ENCODE measurements around the gene MARCO.
"Not testable (repeated sequence)": the region's sequence is repeated elsewhere in the genome, so short reads cannot be mapped to it uniquely, and the experiment has no call there.

MARCO gene

DNA sequence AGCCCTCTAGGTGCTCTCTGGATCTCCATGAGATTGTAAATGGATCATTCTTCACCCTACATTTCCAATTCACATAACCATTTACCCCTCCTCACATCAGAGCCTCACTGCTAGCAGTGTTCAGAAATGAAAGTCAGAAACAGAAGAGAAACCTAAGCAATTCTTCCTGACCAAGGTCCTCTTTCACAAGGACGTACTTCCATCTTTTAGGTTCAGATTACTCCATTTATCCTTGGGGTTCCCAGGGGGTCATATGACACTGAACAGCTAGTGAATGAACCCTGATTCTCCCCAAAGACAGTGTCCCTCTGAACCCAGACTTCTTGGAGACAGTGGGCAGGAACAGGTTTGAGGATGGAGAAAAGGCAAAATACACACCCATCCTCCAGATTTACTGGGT, 12.9 kb upstream of the MARCO start:
- FAIRE-seq = no peak

DNA sequence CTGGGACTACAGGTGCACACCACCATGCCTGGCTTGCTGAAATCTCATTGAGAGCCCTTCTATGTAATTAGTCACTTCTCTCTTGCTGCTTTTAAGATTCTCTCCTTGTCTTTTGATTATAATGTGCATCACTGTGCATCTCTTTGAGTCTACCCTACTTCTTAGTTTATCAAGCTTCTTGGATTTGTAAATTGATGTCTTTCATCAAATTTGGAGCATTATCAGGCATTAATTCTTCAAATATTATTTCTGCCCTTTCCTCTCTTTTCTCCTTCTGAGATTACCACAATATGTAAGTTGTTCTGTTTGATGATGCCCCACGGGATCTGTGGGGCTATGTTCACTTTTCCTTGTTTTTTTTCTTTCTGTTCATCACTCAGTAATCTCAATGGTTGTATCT, 9.0 kb upstream of the MARCO start:
- no peak for FAIRE-seq

DNA sequence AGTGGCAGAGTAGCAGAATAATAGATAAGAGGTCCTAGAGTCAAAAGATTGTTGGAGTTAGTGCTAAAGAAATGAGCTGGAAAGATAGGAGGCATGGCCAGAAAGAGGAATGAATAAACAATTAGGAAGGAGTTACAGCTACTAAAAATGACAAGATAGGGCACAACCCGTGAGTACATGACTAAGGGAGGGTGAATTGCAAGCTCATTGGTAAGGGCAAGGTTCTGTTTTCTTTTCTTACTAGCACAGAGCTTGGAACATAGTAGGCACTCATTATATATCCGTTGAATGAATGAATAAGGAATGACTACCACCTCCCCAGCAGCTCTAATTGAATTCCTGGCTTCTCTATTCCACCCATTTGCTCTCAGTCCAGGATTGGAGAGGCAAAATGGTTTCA, 5.7 kb upstream of the MARCO start:
- no peak for FAIRE-seq

DNA sequence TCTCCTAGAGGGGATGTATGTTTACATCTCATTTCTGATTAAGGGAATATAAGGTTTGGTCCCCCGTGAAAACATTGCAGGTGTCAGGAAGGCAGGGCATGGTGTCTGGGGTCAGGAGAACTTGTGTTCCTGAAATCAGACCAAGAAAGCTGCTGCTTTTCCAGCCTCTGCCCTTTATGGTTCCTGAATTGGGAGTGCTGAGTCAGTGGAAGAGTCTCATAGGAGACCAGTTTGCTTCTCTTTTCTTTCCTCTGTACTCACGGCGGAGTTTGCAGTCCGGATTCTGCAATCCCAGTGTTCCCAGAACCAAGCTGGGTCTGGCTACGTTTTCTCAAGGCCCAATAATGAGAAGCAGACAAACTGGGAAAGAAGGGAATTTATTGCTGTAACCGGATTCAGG, 5.1 kb upstream of the MARCO start:
- no peak for FAIRE-seq

GRCh38 chr2:118937817-118938216, 4.2 kb upstream of the MARCO start:
- no peak for FAIRE-seq

- no peak for FAIRE-seq
Measured at GRCh38 chr2:118939994-118940393, 2.0 kb upstream of the MARCO start.

GRCh38 chr2:118940486-118941120, 1.4 kb upstream of the MARCO start:
- FAIRE-seq = no peak

DNA sequence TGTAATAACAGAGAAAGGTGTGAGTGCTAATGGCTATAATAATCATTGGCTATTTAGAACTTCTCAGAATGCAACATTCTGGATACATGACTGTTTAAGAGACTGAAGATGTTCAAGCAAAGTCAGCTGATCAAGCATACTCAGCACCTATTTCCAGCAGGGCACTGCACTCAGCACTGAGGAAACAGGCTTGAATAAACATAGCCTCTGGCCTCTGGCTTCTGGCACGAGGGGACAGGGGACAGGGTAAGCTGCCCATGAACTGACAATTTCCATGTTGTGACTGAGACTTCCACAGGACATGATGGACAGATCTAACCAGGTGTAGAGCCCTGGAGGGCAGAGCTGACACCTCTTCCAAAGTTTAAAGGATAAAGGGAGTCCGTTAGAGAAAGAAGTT, 1.3 kb downstream of the MARCO start:
- no peak for FAIRE-seq

DNA sequence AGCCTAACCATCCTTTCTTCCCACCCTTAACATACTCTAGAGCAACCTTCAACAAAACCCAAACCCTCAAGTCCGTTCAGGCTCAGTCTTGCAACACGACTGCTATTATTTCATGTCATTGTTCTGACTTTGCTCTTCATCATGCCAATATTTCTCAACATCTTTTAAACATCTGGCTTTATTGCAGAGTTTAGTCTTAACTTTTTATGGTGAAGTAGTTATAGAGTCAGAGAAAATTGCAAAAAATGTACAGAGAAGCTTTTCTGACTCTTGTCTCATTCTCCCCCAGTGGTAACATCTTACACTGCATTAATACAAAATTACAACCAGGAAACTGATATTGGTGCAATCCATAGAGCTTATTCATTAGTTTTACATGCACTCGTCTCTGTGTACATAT, 3.9 kb downstream of the MARCO start:
- FAIRE-seq = no peak

DNA sequence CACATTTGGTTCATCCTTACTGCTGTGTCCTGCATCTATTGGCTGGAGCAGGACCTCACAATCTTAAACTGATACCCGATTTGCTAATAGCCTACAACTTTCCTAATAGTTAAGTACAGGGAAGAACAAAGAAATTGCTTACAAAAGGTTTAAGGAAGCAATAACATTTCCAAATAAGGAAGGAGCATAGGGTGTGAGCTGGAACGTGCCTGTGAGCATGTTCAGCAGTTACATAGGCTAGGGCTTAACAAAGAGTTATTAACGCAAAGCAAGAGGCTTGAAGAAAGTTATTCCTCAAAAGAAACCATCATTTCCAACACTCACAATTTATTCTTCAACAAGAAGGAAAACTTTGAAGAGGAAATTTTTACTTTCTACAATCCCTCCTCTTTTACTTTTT, 6.3 kb downstream of the MARCO start:
- not testable (repeated sequence) for FAIRE-seq

GRCh38 chr2:118954297-118955060, 12.5 kb downstream of the MARCO start:
- FAIRE-seq = no peak

DNA sequence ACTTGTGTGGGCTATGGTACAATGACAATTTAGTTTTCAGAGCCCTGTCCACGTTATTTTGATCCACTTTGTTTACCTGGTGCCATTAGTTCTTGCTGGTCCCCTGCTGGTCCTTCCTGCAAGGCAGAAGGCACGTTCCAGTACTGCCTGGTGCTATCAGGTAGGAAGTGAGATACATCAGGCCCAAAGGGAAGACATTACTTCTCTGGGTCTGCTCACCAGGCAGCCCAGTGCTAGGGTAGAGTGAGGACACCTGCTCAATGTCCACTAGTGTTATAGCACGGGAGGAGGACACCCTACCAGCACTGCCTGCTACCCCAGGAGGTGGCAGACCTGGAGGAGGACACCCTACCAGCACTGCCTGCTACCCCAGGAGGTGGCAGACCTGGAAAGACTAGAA, 23.7 kb downstream of the MARCO start:
- FAIRE-seq = no peak

- FAIRE-seq = no peak
Measured at GRCh38 chr2:118967124-118967880, 25.3 kb downstream of the MARCO start.

DNA sequence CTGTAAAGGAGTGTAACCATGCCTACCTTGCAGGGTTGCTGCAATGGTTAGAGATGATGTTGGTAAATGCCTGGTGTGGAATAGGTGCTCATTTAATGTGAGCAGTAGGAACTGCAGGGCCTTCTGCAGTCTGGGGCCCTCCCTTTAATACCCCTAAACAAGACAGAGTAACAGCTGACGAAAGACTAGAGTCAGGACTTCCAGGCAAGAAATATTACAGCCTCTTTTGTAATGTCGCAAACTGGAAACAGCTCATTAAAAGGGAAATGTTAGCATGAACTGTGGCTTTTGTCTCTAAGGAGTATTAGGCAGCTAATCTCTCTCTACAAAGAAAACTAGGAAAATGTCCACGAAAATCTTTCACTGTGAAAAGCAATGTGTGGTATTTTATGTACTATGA, 26.0 kb downstream of the MARCO start:
- no peak for FAIRE-seq

GRCh38 chr2:118968961-118969733, 27.2 kb downstream of the MARCO start:
- no peak for FAIRE-seq

DNA sequence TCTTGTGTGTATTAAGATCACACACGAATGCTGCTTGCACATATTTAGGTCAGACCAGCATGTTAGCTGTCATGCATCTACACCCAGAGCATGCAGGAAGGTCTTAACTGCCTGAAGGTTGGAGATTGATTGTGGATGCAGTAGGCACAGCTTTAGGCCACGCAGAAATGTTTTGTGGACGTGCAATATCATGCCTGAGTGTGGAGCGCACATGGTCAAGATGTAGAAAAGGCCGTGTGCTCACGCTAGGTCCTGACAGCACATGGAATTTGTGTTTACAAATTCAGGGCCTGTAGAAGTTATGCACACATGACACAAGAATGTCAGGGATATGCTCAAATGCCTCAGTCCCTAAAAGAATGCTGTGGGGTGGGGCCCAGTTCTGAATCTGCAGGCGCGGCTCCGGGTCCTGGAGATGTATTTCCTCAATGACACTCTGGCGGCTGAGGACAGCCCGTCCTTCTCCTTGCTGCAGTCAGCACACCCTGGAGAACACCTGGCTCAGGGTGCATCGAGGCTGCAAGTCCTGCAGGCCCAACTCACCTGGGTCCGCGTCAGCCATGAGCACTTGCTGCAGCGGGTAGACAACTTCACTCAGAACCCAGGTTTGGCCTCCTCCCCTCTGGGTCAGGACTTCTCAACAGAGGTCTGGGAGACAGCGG, 27.9 kb downstream of the MARCO start:
- no peak for FAIRE-seq

DNA sequence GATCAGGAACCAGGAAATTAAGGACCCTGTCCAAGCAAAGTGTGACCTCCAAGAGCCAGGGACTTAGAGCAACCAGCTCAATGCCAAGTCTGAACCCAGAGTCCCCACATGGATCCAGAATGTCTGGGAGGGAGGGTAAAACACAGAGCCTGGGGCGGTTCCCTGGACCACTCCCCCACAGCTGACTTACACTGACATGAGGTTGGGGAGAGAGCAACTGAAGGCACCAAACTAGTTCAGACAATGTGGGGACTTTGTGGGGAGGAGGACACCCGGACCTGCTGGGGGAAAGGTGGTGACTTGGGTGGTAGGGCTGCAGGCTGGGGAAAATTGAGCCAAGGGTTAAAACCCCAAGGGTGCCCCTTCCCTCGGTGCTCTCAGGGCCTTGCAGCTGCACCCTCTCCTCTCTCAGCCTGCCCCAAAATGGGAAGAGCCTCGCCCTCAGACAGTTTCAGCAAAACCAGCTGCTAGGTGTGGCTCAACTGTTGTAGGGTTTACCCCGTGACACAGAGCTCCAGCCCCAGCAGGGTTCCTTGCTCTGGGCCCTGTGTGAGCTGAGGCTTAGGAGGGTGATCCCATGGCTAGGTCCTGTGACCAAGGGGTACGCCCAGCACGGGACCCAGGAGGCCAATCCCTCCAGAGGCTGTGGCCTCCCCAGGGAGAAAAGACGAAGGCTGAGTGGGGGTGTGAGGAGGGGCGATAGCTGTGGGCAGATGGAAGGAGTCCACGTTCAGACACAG, 28.6 kb downstream of the MARCO start:
- FAIRE-seq = no peak

- no peak for FAIRE-seq
Measured at GRCh38 chr2:118971245-118972122, 29.5 kb downstream of the MARCO start.

DNA sequence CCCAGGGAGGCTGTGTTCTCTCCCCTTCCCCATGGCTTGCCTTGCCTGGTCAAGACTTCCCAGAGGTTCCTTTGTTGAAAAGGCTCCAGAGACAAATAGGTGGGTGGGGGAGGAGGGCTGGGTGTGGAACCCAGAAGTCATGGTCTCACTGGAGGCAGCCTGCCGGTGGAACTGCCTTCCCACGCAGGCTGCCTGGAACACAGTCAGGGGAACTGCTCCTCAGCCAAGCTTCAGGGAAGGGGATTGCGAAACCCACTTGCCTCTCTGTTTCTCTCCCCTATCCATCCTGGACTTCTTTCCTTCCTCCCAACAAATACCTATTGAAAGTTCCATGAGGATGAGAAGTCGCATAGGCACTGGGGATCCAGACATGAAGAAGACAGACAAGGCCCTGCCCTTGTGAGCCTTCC, 31.6 kb downstream of the MARCO start:
- FAIRE-seq = no peak

GRCh38 chr2:118974103-118974993, 32.4 kb downstream of the MARCO start:
- no peak for FAIRE-seq

Data from endometrium (tissue), 2 donors.